ENCODE results near the gene PI4K2B.
"Not testable (repeated sequence)": the region's sequence is repeated elsewhere in the genome, so short reads cannot be mapped to it uniquely, and the experiment has no call there.

The PI4K2B gene

GRCh38 chr4:25307596-25307995 is 73.8 kb downstream of the PI4K2B start:
- Mint-ChIP-seq H3K27me3 (peaks cover 7% of the 10 kb centered on the region), H3K9me3 (no peaks in the 10 kb centered on the region), H3K36me3 (ENCODE audit: low read depth) (no peaks in the 10 kb centered on the region), H3K4me1 (peaks cover 12% of the 10 kb centered on the region), H3K27ac (no peak overlapping the region), H3K4me3 (no peak overlapping the region)
- DNase-seq (no peak), ATAC-seq (no peak)

- H3K9me3 Mint-ChIP-seq: no peaks in the 10 kb centered on the region
- ATAC-seq (no peak), DNase-seq (no peak)
- peaks cover 16% of the 10 kb centered on the region for H3K4me1 Mint-ChIP-seq
- no peak overlapping the region for H3K27ac Mint-ChIP-seq
- no peaks in the 10 kb centered on the region for H3K36me3 Mint-ChIP-seq (ENCODE audit: low read depth)
- H3K4me3 Mint-ChIP-seq: no peak overlapping the region
- H3K27me3 Mint-ChIP-seq: peaks cover 7% of the 10 kb centered on the region
Observed at GRCh38 chr4:25308306-25308705, 74.5 kb downstream of the PI4K2B start.

GRCh38 chr4:25308761-25309160 is 74.9 kb downstream of the PI4K2B start:
- Mint-ChIP-seq H3K27ac (no peak overlapping the region), H3K9me3 (no peaks in the 10 kb centered on the region), H3K27me3 (peaks cover 7% of the 10 kb centered on the region), H3K4me1 (peaks cover 20% of the 10 kb centered on the region), H3K36me3 (ENCODE audit: low read depth) (no peaks in the 10 kb centered on the region), H3K4me3 (no peak overlapping the region)
- DNase-seq (no peak), ATAC-seq (no peak)

GRCh38 chr4:25310066-25310802 is 76.4 kb downstream of the PI4K2B start:
- Mint-ChIP-seq H3K9me3 (no peaks in the 10 kb centered on the region), H3K4me1 (peaks cover 26% of the 10 kb centered on the region), H3K27me3 (peaks cover 7% of the 10 kb centered on the region), H3K27ac (no peak overlapping the region), H3K4me3 (no peak overlapping the region), H3K36me3 (ENCODE audit: low read depth) (peaks cover 3% of the 10 kb centered on the region)
- ATAC-seq (no peak), DNase-seq (no peak)

GRCh38 chr4:25310803-25311166 is 77.0 kb downstream of the PI4K2B start:
- H3K9me3 Mint-ChIP-seq: no peaks in the 10 kb centered on the region

GRCh38 chr4:25312496-25313200 is 78.8 kb downstream of the PI4K2B start, which contains the start of gene ZCCHC4:
ZCCHC4 (plus strand) TSS chr4:25312774; CDS start chr4:25312810, 36 bp downstream.
- peak; percentile 86 for DNase-seq
- Mint-ChIP-seq H3K4me1 (peaks cover 31% of the 10 kb centered on the region), H3K4me3 (peak within 1 kb of the TSS; percentile 97), H3K27me3 (peaks cover 7% of the 10 kb centered on the region), H3K27ac (peak within 1 kb of the TSS; percentile 95), H3K9me3 (no peaks in the 10 kb centered on the region), H3K36me3 (ENCODE audit: low read depth) (peaks cover 10% of the 10 kb centered on the region)
- peak; percentile 93 for ATAC-seq

More at GRCh38 chr4:25310803-25311166, 77.0 kb downstream of the PI4K2B start:
- H3K36me3 Mint-ChIP-seq (ENCODE audit: low read depth): peaks cover 4% of the 10 kb centered on the region
- DNase-seq: no peak
- peaks cover 26% of the 10 kb centered on the region for H3K4me1 Mint-ChIP-seq
- ATAC-seq: no peak
- no peak overlapping the region for H3K4me3 Mint-ChIP-seq
- no peak overlapping the region for H3K27ac Mint-ChIP-seq
- peaks cover 7% of the 10 kb centered on the region for H3K27me3 Mint-ChIP-seq

GRCh38 chr4:25313201-25313895 is 79.5 kb downstream of the PI4K2B start:
- H3K9me3 Mint-ChIP-seq: no peaks in the 10 kb centered on the region
- peak overlapping the region; percentile 95 for H3K27ac Mint-ChIP-seq
- ATAC-seq: no peak
- H3K27me3 Mint-ChIP-seq: peaks cover 4% of the 10 kb centered on the region
- H3K36me3 Mint-ChIP-seq (ENCODE audit: low read depth): peaks cover 17% of the 10 kb centered on the region
- no peak for DNase-seq
- peak overlapping the region; percentile 97 for H3K4me3 Mint-ChIP-seq
- H3K4me1 Mint-ChIP-seq: peaks cover 35% of the 10 kb centered on the region

GRCh38 chr4:25320336-25320735 is 86.5 kb downstream of the PI4K2B start:
- H3K36me3 Mint-ChIP-seq (ENCODE audit: low read depth): peaks cover 34% of the 10 kb centered on the region
- peak overlapping the region; percentile 43 for H3K4me3 Mint-ChIP-seq
- no peaks in the 10 kb centered on the region for H3K9me3 Mint-ChIP-seq
- H3K4me1 Mint-ChIP-seq: peaks cover 37% of the 10 kb centered on the region
- H3K27me3 Mint-ChIP-seq: no peaks in the 10 kb centered on the region
- ATAC-seq (peak; percentile 71), DNase-seq (no peak)
- peak overlapping the region; percentile 97 for H3K27ac Mint-ChIP-seq

- H3K4me3 Mint-ChIP-seq: peak overlapping the region; percentile 24
- ATAC-seq: peak; percentile 98
Observed at GRCh38 chr4:25320773-25321172, 86.9 kb downstream of the PI4K2B start.

GRCh38 chr4:25321703-25322102 is 87.9 kb downstream of the PI4K2B start:
- no peak overlapping the region for H3K4me3 Mint-ChIP-seq
- H3K27me3 Mint-ChIP-seq: no peaks in the 10 kb centered on the region
- peaks cover 35% of the 10 kb centered on the region for H3K4me1 Mint-ChIP-seq
- peak overlapping the region; percentile 97 for H3K27ac Mint-ChIP-seq
- H3K9me3 Mint-ChIP-seq: no peaks in the 10 kb centered on the region
- ATAC-seq: peak; percentile 41
- peaks cover 27% of the 10 kb centered on the region for H3K36me3 Mint-ChIP-seq (ENCODE audit: low read depth)
- no peak for DNase-seq

More at GRCh38 chr4:25320773-25321172, 86.9 kb downstream of the PI4K2B start:
- Mint-ChIP-seq H3K4me1 (peaks cover 37% of the 10 kb centered on the region), H3K27ac (peak overlapping the region; percentile 97), H3K27me3 (no peaks in the 10 kb centered on the region), H3K9me3 (no peaks in the 10 kb centered on the region), H3K36me3 (ENCODE audit: low read depth) (peaks cover 33% of the 10 kb centered on the region)
- DNase-seq: no peak

GRCh38 chr4:25328463-25328862 is 94.6 kb downstream of the PI4K2B start:
- not testable (repeated sequence) for H3K27ac Mint-ChIP-seq, H3K27me3 Mint-ChIP-seq, ATAC-seq, H3K4me3 Mint-ChIP-seq, H3K9me3 Mint-ChIP-seq, DNase-seq
- H3K36me3 Mint-ChIP-seq (ENCODE audit: low read depth): peaks cover 13% of the 10 kb centered on the region
- peaks cover 21% of the 10 kb centered on the region for H3K4me1 Mint-ChIP-seq

Data from activated naive CD8-positive, alpha-beta T cell treated with anti-CD3 and anti-CD28 coated beads, Interleukin-2, amount 50 U/mL, for 24 hours (primary cell).